A673 (cell line): ENCODE measurements around the gene DNAH10. TPM values are rescaled to one million over a fixed set of nuclear protein-coding genes. Genes with fewer than 3 reads are reported as not detected.

Experiments used
- BruUV-seq: library from RNA; stranded (reverse); fragments of 400-500 nt; replicated peaks from 2 replicates; lab custom pipeline; 2021; lab: Mats Ljungman, UMichigan
- CTCF ChIA-PET: fragments of 300-600 bp; sonication (Branson Sonifier 250); formaldehyde crosslinking; loops from one replicate; lab custom pipeline; 2022; ENCODE audit warnings: antibody characterized with exemption; lab: Charles Lee
- POLR2A ChIA-PET: fragments of 300-600 bp; sonication (Branson Sonifier 250); formaldehyde crosslinking; loops from one replicate; lab custom pipeline; 2022; ENCODE audit warnings: antibody characterized with exemption; ENCODE audit not compliant: low non-redundant PET; lab: Charles Lee
- DNase-seq: peaks from one replicate; pipeline ENCODE4 v3.0.0-alpha.2; 2015; ENCODE audit warnings: low spot score
- H3K27ac ChIP-seq: fragments of 200-600 bp; sonication (generic); 2 replicates; pipeline ENCODE4 v1.5.1; 2016; ENCODE audit warnings: mixed run types, low read depth, mild to moderate bottlenecking, mixed read lengths, antibody characterized with exemption, low read length; ENCODE audit not compliant: poor library complexity, severe bottlenecking
- H3K27me3 ChIP-seq: fragments of 200-600 bp; sonication (generic); replicated peaks from 2 replicates; pipeline ENCODE4 v1.6.1; 2017; ENCODE audit warnings: mixed run types, low read depth, mild to moderate bottlenecking, mixed read lengths, antibody characterized with exemption, low read length; ENCODE audit not compliant: insufficient read depth, poor library complexity
- H3K36me3 ChIP-seq: fragments of 200-600 bp; sonication (generic); 2 replicates; pipeline ENCODE4 v1.6.1; 2016; ENCODE audit warnings: mixed run types, mild to moderate bottlenecking, mixed read lengths, antibody characterized with exemption, low read length; ENCODE audit not compliant: insufficient read depth, poor library complexity, severe bottlenecking
- H3K4me1 ChIP-seq: fragments of 200-600 bp; sonication (generic); 2 replicates; pipeline ENCODE4 v1.6.1; 2017; ENCODE audit warnings: mixed run types, mild to moderate bottlenecking, mixed read lengths, antibody characterized with exemption, low read length; ENCODE audit not compliant: insufficient read depth, poor library complexity, severe bottlenecking
- H3K4me3 ChIP-seq: fragments of 200-600 bp; sonication (generic); 2 replicates; pipeline ENCODE4 v1.5.1; 2016; ENCODE audit warnings: low read depth, mixed run types, mild to moderate bottlenecking, mixed read lengths, low read length; ENCODE audit not compliant: poor library complexity, severe bottlenecking
- H3K9me3 ChIP-seq: fragments of 200-600 bp; sonication (generic); 2 replicates; pipeline ENCODE4 v1.6.1; 2016; ENCODE audit warnings: mixed run types, low read depth, mild to moderate bottlenecking, mixed read lengths, antibody characterized with exemption, low read length; ENCODE audit not compliant: poor library complexity, severe bottlenecking
- CTCF ChIP-seq: fragments of 300-800, 200-600 bp; sonication (generic); conservative IDR thresholded peaks from 2 replicates; pipeline ENCODE4 v1.5.1; 2017; ENCODE audit warnings: low read depth, mild to moderate bottlenecking, antibody characterized with exemption, low read length, moderate library complexity, mixed read lengths
- EZH2 ChIP-seq: fragments of 200-600 bp; sonication (generic); IDR thresholded peaks from 2 replicates; pipeline ENCODE4 v1.6.1; 2017; ENCODE audit warnings: borderline replicate concordance, low read depth, mild to moderate bottlenecking, mixed read lengths, antibody characterized with exemption, low read length; ENCODE audit not compliant: poor library complexity, severe bottlenecking
- intact Hi-C: fragments of 100-400 bp; cut with micrococcal nuclease; formaldehyde crosslinking; loops from one replicate; pipeline ENCODE4 v1.10.0; 2022; ENCODE audit not compliant: unreplicated experiment
- total RNA-seq: library from RNA; stranded (reverse); gene quantifications from 2 replicates; pipeline ENCODE4 v1.2.3, GENCODE V29; 2021

The DNAH10 gene
- total RNA-seq, 1 experiment from 2014 or later, result 1.1 TPM

- CTCF ChIA-PET, result no interaction called here
- BruUV-seq, result no TSS peak
- no peak overlapping the region for H3K4me3 ChIP-seq
- DNase-seq, result no peak
- H3K36me3 ChIP-seq, result no peaks in the 10 kb centered on the region
- H3K4me1 ChIP-seq, result no peaks in the 10 kb centered on the region
- no peaks in the 10 kb centered on the region for H3K27me3 ChIP-seq
- intact Hi-C loops, result no loop called here
- no peaks in the 10 kb centered on the region for H3K9me3 ChIP-seq
- POLR2A ChIA-PET, result no interaction called here
- TF ChIP-seq EZH2 (no peak), CTCF (no peak)
- no peak overlapping the region for H3K27ac ChIP-seq
Observed at GRCh38 chr12:123941624-123942237, 179.6 kb downstream of the DNAH10 start.

- H3K27ac ChIP-seq, result no peak overlapping the region
- BruUV-seq, result no TSS peak
Observed at GRCh38 chr12:123942238-123942653, 180.1 kb downstream of the DNAH10 start.

GRCh38 chr12:123942911-123943648 lies 181.0 kb downstream of the DNAH10 start:
- H3K27ac ChIP-seq, result no peak overlapping the region
- H3K36me3 ChIP-seq, result no peaks in the 10 kb centered on the region
- TF ChIP-seq CTCF, result no peak
- no peak overlapping the region for H3K4me3 ChIP-seq
- DNase-seq, result no peak
- no TSS peak for BruUV-seq
- no peaks in the 10 kb centered on the region for H3K4me1 ChIP-seq
- POLR2A ChIA-PET, result no interaction called here
- CTCF ChIA-PET, result no interaction called here
- no peaks in the 10 kb centered on the region for H3K27me3 ChIP-seq
- intact Hi-C loops, result no loop called here
- no peaks in the 10 kb centered on the region for H3K9me3 ChIP-seq

More at GRCh38 chr12:123942238-123942653, 180.1 kb downstream of the DNAH10 start:
- H3K4me3 ChIP-seq, result no peak overlapping the region
- no peaks in the 10 kb centered on the region for H3K27me3 ChIP-seq
- H3K36me3 ChIP-seq, result no peaks in the 10 kb centered on the region
- TF ChIP-seq EZH2, result no peak
- no peak for TF ChIP-seq CTCF
- ChIA-PET CTCF (no interaction called here), POLR2A (no interaction called here)
- DNase-seq, result no peak
- H3K9me3 ChIP-seq, result no peaks in the 10 kb centered on the region
- H3K4me1 ChIP-seq, result no peaks in the 10 kb centered on the region
- intact Hi-C loops, result no loop called here
